ENCODE results near the gene JAM3.

JAM3 gene

GRCh38 chr11:134119094-134119493 lies 50.2 kb downstream of the JAM3 start:
- TF ChIP-seq, protein P1, sequence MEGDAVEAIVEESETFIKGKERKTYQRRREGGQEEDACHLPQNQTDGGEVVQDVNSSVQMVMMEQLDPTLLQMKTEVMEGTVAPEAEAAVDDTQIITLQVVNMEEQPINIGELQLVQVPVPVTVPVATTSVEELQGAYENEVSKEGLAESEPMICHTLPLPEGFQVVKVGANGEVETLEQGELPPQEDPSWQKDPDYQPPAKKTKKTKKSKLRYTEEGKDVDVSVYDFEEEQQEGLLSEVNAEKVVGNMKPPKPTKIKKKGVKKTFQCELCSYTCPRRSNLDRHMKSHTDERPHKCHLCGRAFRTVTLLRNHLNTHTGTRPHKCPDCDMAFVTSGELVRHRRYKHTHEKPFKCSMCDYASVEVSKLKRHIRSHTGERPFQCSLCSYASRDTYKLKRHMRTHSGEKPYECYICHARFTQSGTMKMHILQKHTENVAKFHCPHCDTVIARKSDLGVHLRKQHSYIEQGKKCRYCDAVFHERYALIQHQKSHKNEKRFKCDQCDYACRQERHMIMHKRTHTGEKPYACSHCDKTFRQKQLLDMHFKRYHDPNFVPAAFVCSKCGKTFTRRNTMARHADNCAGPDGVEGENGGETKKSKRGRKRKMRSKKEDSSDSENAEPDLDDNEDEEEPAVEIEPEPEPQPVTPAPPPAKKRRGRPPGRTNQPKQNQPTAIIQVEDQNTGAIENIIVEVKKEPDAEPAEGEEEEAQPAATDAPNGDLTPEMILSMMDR (IDR thresholded peaks at IDR 0.05; ENCODE audit: insufficient read depth, low read length), result no peak
- no peak for TF ChIP-seq GABPA (IDR thresholded peaks at IDR 0.05; ENCODE audit: low read depth)
- TF ChIP-seq POLR2AphosphoS5 (IDR thresholded peaks at IDR 0.05; ENCODE audit: low read depth), result no peak
- TF ChIP-seq, protein P2, sequence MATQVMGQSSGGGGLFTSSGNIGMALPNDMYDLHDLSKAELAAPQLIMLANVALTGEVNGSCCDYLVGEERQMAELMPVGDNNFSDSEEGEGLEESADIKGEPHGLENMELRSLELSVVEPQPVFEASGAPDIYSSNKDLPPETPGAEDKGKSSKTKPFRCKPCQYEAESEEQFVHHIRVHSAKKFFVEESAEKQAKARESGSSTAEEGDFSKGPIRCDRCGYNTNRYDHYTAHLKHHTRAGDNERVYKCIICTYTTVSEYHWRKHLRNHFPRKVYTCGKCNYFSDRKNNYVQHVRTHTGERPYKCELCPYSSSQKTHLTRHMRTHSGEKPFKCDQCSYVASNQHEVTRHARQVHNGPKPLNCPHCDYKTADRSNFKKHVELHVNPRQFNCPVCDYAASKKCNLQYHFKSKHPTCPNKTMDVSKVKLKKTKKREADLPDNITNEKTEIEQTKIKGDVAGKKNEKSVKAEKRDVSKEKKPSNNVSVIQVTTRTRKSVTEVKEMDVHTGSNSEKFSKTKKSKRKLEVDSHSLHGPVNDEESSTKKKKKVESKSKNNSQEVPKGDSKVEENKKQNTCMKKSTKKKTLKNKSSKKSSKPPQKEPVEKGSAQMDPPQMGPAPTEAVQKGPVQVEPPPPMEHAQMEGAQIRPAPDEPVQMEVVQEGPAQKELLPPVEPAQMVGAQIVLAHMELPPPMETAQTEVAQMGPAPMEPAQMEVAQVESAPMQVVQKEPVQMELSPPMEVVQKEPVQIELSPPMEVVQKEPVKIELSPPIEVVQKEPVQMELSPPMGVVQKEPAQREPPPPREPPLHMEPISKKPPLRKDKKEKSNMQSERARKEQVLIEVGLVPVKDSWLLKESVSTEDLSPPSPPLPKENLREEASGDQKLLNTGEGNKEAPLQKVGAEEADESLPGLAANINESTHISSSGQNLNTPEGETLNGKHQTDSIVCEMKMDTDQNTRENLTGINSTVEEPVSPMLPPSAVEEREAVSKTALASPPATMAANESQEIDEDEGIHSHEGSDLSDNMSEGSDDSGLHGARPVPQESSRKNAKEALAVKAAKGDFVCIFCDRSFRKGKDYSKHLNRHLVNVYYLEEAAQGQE (IDR thresholded peaks at IDR 0.05; ENCODE audit: insufficient replicate concordance, low read depth), result no peak
- TF ChIP-seq SPI1 (IDR thresholded peaks at IDR 0.05; ENCODE audit: borderline replicate concordance, low read depth), result no peak
- no peak for DNase-seq (ENCODE audit: low read depth in 1 of 2, low spot score in 1 of 2)
- Histone ChIP-seq H3K27ac (replicated peaks) (no peak overlapping the region), H3K4me3 (replicated peaks; ENCODE audit: insufficient read depth, low read length) (no peak overlapping the region), H3K27me3 (ENCODE audit: insufficient read depth, poor library complexity, severe bottlenecking) (peaks cover 12% of the 10 kb centered on the region)

- DNase-seq (ENCODE audit: low read depth in 1 of 2, low spot score in 1 of 2), result no peak
- Histone ChIP-seq H3K4me3 (replicated peaks; ENCODE audit: insufficient read depth, low read length) (no peak overlapping the region), H3K27ac (replicated peaks) (no peak overlapping the region), H3K27me3 (ENCODE audit: insufficient read depth, poor library complexity, severe bottlenecking) (peaks cover 21% of the 10 kb centered on the region)
- no peak for TF ChIP-seq SPI1 (IDR thresholded peaks at IDR 0.05; ENCODE audit: borderline replicate concordance, low read depth)
- TF ChIP-seq, protein P2 (IDR thresholded peaks at IDR 0.05; ENCODE audit: insufficient replicate concordance, low read depth), result no peak
- TF ChIP-seq GABPA (IDR thresholded peaks at IDR 0.05; ENCODE audit: low read depth), result no peak
- TF ChIP-seq, protein P1 (IDR thresholded peaks at IDR 0.05; ENCODE audit: insufficient read depth, low read length), result no peak
- TF ChIP-seq POLR2AphosphoS5 (IDR thresholded peaks at IDR 0.05; ENCODE audit: low read depth), result no peak
Measured at GRCh38 chr11:134120143-134120850, 51.4 kb downstream of the JAM3 start.

DNA sequence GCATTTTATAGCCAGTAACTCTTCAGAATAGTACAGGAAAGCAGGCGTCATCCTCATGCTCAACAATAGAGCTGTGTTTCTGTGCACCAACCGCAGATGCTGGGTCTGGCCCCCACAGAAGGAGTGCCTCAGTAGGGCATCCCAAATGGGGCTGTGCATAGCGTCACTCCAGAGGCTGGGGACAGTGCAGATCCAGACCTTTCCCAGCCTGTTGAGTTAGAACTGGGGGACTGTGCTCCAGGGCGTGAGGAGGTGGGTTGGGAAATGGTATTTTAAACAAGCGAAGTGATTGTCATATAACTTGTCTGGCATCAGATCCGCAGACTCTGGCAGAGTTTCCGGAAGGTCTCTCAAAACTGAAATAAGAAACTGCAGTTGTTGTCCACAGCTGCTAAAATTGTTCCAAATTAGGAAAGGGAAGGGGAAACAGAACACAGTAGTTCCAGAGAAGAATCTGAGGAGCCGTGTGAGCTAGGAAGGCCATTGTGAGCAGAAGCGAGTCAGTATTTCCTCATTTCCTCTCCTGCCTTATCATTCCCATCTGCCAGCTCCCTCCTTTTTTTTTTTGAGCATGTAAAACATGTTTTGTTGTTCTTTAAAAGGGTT lies 52.2 kb downstream of the JAM3 start:
- Histone ChIP-seq H3K27me3 (ENCODE audit: insufficient read depth, poor library complexity, severe bottlenecking) (peaks cover 28% of the 10 kb centered on the region), H3K27ac (replicated peaks) (no peak overlapping the region), H3K4me3 (replicated peaks; ENCODE audit: insufficient read depth, low read length) (no peak overlapping the region)
- no peak for DNase-seq (ENCODE audit: low read depth in 1 of 2, low spot score in 1 of 2)
- TF ChIP-seq, protein P1 (IDR thresholded peaks at IDR 0.05; ENCODE audit: insufficient read depth, low read length), result no peak
- TF ChIP-seq SPI1 (IDR thresholded peaks at IDR 0.05; ENCODE audit: borderline replicate concordance, low read depth) (no peak), GABPA (IDR thresholded peaks at IDR 0.05; ENCODE audit: low read depth) (no peak), POLR2AphosphoS5 (IDR thresholded peaks at IDR 0.05; ENCODE audit: low read depth) (no peak)
- TF ChIP-seq, protein P2 (IDR thresholded peaks at IDR 0.05; ENCODE audit: insufficient replicate concordance, low read depth), result no peak
